CD4-positive, alpha-beta T cell treated with Interferon alpha-2 for 1 hour (primary cell): ENCODE results near the gene DPYD.

Source experiments
- DNase-seq, 2 donors: peaks; one replicate each; pipeline ENCODE4 v3.0.0-alpha.2; 2020 to 2022

The DPYD gene

DNA sequence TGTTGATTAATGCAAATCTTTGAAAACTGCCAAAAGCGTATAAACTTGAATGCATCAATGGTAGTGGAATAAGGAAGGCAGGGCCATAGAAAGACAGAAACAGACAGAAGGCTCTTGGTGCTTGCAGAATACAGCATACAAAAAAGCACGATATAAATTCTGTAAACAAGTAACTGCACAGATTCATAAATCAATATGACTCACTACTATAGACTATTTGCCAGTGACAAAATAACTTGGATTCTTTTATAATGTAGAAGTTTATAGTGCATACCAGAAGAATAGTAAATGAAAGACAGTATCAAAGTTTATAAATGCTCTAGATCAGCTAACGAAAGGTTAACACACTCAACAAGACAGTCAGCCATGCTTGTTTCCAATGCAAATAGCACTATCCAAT lies 849.7 kb downstream of the DPYD start:
- no peak for DNase-seq

DNA sequence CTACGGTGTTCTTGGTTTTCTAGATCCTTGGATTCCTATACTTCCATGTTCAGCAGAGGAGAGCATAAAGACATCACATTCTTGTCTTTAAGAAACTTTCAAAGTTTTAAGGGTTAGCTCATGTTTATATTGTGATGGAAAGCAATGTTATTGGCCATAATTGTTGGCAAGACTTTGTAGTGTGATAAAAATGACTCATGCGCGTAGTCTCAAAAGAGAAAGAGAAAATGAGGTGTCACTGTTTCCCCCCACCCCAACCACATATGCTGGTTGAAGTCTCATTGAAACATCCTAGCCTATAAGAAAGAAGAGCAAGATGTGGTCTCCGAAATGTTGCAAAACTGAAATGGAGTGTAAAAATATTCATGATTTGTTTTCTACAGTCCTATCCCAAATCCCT lies 850.5 kb downstream of the DPYD start:
- no peak for DNase-seq

DNA sequence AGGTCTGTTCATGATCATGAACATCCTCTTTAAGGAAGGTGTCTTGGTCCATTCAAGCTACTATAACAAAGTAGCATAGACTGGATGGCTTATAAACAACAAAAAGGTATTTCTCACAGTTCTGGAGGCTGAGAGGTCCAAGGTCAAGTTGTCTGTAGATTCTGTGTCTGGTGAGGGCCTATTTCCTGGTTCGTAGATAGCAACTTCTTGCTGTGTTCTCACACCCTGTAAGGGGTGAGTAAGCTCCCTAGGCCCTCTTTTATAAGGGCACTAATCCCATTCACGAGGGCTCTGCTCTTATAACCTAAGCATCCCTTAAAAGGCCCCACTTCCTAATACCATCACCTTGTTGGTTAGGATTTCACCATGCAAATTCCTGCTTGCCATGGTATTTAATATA lies 851.5 kb downstream of the DPYD start:
- DNase-seq, result no peak

DNA sequence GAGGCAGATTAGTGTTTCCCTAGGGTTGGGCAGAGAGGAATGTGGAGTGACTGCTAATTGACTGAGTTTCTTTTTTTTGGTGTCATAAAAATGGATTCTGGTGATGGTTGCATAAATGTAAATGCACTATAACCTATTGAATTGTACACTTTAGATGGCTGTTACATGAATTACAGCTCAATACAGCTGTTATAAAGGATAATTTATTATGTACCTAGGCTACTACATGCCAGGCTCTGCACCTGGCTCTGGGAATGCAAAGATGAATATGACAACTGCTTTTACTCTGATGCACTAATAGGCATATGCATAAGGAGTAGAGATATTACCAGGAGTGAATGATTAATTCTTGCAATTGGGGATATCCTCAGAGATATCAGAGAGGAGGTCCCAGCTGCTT lies 854.0 kb downstream of the DPYD start:
- no peak for DNase-seq

DNA sequence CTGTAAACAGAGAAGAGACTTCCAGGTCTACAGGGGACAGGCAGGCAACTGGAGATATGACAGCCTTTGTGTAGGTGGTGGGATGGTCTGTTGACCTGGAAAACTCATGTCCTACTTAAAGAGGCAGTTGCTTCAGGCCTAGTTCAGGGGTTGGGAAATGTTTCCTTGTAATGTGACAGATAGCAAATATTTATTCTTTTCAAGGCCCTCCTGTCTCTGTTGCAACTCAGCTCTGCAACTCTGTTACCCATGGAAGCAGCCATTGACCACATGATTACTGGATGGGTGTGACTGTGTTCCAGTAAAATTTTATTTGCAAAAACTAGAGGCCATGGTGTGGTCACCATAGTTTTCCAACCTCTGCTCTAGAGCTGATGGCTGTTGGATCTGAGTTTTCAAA lies 857.3 kb downstream of the DPYD start:
- no peak for DNase-seq

DNA sequence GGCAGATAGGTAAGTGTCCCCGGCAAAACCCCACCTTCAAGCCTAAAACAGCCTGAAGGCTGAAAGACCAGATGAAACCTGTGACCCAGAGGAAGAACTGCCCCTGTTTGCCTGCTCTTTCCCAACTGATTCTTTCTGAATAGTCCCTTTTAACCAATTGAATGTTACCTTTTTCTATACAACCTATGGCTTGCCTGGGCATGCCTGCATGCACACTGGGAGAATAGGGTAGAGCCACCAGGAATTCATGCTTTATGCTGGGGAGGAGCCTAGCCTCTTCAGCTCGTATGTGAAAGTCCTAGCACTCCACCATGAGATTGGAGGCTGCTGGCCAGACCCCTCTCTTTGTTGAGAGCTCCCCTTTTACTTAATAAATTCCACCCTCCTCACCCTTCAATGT lies 859.2 kb downstream of the DPYD start:
- DNase-seq, result no peak

DNA sequence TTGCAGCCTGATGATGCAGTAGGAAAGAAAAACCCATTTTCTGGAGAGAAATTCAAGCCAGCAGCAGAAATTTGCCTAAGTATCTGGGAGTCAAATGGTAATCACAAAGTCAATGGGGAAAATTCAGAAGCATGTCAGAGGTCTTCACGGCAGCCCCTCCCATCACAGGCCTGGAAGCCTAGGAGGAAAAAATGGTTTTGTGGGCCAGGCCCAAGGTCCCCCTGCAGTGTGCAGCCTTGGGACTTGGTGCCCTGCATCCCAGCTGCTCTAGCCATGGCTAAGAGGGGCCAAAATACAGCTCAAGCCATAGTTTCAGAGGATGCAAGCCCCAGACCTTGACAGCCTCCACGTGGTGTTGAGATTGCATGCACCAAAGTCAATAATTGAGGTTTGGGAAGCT lies 864.4 kb downstream of the DPYD start:
- DNase-seq, result no peak

DNA sequence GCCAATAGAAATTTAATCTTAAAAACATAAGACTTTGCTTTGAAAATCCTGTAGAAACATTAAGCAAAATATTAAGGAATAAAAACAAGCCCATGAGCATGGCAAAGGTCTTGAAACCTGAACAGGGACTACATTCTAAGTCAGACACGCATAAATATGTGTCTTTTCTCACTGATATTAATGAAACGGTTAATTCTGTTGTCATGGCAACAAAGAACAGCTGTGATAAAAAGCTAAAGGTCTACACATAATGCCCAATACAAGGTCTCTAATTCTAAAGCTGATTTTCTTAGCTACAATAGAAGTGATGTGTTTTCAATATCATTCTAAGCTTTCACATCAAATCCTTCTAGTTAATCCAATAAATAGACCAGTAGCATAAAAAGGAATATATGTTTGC lies 867.6 kb downstream of the DPYD start:
- no peak for DNase-seq

DNA sequence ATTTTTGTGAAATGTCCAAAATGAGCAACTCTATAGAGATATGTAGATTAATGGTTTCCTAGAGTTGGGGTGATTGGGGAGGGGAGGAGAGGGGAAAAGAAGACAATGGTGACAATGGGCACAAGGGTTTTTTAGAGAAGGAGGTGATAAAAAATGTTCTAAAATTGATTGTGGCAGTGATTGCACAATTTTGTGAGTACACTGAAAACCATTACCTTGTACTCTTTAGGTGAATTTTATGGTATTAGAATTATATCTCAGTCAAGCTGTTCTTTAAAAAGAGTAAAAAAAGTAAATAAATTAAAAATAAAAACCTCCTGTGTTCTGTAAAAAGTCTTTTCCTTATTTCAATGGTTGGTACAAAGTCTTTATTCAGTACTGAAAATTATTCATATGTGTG lies 869.0 kb downstream of the DPYD start:
- DNase-seq, result no peak

DNA sequence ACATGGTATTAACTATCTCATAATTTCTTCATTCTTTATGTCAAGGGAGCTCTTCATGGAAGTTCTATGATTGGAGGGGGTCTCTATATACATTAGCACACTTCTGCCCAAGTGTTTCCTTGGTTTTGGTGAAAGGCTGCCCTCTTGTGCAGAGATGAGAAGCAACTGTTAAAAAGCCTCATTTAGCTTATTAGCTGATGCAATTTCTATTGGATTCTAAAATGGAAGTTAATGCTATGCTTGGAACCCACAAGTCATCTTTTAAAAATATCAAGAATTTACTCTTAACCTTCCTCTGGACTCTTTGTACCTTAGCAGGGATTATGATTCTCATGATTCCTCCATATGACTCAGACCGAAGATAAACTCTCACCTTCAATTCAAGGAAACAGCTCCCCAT lies 870.3 kb downstream of the DPYD start:
- no peak for DNase-seq

DNA sequence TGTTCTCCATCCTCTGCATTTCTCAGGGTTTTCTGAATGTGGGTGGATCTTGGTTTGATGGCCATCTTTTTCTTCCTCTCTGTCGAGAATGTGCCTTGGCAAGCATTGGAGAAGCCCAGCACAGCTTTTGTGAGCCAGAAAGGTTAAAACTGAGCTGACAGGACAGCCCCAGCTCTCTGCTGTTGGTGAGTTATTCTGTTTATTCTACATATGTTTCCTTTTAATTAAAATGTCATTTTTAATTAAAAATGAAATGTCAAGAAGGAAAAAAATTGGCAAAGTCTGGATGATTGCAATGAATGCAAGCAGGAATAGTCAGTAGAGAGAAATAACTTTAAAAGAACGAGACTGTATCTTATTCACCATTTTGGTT lies 873.4 kb downstream of the DPYD start:
- no peak for DNase-seq

DNA sequence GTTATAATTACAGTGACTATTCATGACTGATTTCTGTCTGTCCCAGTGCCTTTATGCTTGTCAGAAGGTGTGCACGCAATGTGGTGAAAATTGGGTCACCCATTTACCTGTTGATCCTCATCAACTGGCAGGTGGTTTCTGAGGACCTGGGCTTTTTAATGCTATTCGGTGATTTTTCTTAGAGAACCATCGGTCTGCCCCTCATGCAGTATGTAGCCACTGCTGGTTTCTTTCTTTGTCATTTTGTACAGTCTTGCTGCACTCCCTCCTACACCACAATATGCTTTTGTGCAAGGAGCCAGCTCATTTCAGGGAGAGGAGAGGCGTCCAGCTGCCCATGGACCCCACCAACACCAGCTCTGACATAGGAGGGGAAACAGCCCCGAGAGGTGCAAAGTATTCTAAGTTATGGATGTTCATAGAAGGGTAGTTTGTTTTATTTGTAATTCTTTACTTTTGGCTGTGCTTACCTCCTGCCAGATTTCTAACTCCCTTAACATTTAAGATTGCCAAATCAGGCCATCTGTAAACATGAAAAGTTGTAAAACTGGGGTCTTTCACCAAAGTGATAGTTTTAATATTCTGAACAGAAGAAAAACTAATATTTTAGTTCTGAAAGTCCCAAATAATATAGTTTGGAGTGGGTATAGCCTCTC lies 873.9 kb downstream of the DPYD start:
- no peak for DNase-seq

DNA sequence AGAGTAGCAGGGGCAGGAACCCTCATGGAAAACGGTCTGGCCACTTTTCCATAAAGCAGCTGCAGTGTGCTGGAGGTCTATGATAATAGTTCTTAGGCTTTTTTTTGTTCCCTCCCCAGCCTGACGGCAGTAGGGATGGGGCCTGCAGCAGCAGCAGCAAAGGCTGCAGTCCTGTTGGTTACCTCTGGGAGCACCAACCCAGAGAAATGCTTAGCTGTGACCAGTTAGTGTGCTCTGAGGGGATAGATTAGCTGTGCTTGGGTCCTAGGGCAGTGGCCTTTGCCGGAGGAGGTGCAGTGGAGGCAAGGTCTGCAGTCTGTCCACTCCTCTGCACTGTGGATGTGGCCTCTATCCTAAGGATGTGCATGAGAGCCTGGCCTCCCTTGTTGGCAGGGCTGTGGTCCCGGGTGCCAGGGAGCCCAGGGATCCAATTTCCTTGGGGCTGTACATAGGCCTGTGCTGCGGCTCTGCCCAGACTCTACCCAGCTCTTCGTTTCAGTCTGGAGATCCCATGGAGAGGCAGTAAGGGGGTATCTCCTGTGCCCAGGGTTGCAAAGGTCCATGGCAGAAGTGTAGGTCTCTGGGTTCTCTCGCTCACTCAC lies 876.6 kb downstream of the DPYD start:
- DNase-seq, result no peak

DNA sequence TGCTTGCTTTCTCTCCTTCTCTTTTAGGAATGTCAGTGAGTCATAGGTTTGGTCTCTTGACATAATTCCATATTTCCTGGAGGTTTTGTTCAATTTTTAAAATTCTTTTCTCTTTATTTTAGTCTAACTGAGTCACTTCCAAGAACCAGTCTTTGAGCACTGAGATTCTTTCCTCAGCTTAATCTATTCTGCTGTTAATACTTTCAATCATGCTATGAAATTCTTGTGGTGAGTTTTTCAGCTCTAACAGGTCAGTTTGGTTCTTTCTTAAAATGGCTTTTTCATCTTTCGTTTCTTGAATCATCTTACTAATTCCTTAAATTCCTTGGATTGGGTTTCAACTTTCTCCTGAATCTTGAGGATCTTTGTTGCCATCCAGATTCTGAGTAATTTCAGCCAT lies 878.3 kb downstream of the DPYD start:
- DNase-seq, result no peak

DNA sequence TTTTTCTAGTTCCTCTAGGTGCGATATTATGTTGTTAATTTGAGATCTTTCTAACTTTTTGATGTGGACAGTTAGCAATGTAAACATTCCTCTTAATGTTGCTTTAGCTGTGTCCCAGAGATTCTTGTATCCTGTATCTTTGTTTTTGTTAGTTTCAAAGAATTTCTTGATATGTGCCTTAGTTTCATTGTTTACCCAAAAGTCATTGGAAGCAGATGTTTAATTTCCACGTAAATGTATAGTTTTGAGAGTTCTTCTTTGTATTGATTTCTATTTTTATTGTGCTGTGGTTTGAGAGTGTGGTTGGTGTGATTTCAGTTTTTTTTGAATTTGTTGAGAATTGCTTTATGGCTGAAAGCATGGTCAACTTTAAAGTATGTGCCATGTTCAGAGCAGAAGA lies 879.8 kb downstream of the DPYD start:
- DNase-seq, result no peak

DNA sequence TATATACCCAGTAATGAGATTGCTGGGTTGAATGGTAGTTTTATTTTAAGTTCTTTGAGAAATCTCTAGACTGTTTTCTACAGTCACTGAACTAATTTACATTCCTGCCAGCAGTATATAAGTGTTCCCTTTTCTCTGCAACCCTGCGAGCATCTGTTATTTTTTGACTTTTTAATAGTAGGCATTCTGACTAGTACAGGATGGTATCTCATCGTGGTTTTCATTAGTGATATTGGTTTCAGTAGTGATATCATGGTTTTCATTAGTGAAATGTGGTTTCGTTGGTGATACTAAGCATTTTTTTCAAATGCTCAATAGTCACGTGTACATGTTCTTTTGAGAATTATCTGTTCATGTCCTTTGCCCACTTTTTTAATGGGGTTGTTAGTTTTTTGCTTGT lies 882.4 kb downstream of the DPYD start:
- no peak for DNase-seq

DNA sequence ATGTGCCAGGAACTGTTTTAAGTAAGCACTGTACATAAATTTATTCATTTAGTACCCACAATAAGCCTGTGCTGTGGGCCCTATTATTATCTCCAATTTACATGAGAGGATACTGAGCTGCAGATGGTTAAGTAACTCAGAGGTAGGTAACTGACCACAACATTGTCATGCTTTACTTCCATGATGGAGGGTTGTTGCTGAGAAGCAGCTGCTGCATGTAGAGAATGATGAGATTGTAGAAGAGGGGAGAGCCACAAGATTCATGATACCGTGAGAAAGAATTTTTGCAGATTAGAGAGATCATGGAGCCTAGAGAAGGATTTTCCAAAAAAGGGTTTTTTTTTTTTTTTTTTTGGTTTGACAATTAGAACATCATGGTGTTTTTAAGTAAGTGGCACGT lies 886.2 kb downstream of the DPYD start:
- DNase-seq, result no peak

DNA sequence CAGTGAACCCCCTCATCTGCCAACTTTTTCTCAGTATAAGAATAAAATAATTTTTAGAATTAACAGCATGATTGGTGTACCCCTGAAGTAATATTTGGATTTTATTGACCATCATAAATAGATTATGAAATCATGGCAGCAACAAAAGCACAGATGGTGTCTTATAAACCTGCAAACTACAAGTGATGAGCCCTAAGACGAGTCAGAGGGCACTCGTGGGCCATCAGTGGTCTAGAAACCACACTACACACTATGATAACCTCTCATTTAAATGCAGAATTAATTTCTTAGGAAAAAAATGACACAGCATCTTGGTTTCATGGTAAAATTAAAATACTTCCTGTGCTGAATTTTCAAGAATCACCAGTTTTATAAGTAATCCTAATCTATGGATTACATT lies 886.9 kb downstream of the DPYD start:
- DNase-seq, result no peak
